Neural cell (in vitro differentiated cells): ENCODE data around the gene NCAPD3.

Experiments used
- SMC3 ChIP-seq: fragments of 450-650 bp; conservative IDR thresholded peaks from 2 replicates; pipeline ENCODE4 v1.6.1; 2014; ENCODE audit warnings: antibody characterized with exemption, mild to moderate bottlenecking, moderate library complexity; ENCODE audit not compliant: poor library complexity
- TF ChIP-seq, protein P1 (sequence below): fragments of 450-650 bp; IDR thresholded peaks from 2 replicates; pipeline ENCODE4 v1.5.1; 2014; ENCODE audit warnings: antibody characterized with exemption, mild to moderate bottlenecking, moderate library complexity; ENCODE audit not compliant: poor library complexity, severe bottlenecking

DNA sequence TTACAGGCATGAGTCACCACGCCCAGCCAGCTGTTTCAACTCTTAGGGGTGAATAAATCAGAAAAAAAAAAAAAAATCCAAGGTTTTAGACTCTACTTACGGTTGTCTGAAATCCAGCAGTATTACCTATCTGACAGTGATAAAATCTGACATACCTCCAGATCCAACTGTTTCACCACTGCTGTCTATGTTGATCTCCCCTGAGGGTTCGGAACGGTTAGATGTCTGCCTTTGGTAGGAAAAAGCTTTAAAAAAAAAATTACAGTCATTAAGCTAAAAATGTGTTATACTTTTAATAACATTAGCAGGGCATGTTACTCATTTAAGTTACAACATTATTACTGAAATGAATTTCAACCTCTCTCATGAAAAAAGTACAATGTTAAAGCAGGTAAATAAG lies 21.1 kb downstream of the NCAPD3 start:
- TF ChIP-seq, protein P1, sequence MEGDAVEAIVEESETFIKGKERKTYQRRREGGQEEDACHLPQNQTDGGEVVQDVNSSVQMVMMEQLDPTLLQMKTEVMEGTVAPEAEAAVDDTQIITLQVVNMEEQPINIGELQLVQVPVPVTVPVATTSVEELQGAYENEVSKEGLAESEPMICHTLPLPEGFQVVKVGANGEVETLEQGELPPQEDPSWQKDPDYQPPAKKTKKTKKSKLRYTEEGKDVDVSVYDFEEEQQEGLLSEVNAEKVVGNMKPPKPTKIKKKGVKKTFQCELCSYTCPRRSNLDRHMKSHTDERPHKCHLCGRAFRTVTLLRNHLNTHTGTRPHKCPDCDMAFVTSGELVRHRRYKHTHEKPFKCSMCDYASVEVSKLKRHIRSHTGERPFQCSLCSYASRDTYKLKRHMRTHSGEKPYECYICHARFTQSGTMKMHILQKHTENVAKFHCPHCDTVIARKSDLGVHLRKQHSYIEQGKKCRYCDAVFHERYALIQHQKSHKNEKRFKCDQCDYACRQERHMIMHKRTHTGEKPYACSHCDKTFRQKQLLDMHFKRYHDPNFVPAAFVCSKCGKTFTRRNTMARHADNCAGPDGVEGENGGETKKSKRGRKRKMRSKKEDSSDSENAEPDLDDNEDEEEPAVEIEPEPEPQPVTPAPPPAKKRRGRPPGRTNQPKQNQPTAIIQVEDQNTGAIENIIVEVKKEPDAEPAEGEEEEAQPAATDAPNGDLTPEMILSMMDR = no peak
- no peak for TF ChIP-seq SMC3
